Neural progenitor cell (in vitro differentiated cells): Measurements from ENCODE around the gene ARHGDIA.

Source experiments
- CTCF ChIP-seq: fragments of 200-600 bp; sonication (generic); IDR thresholded peaks from 2 replicates; pipeline ENCODE4 v1.5.1; 2017; ENCODE audit warnings: antibody characterized with exemption, mild to moderate bottlenecking
- EZH2 ChIP-seq: fragments of 200-600 bp; sonication (generic); IDR thresholded peaks from 2 replicates; pipeline ENCODE4 v1.6.1; 2017; ENCODE audit warnings: antibody characterized with exemption, mild to moderate bottlenecking, moderate library complexity

DNA sequence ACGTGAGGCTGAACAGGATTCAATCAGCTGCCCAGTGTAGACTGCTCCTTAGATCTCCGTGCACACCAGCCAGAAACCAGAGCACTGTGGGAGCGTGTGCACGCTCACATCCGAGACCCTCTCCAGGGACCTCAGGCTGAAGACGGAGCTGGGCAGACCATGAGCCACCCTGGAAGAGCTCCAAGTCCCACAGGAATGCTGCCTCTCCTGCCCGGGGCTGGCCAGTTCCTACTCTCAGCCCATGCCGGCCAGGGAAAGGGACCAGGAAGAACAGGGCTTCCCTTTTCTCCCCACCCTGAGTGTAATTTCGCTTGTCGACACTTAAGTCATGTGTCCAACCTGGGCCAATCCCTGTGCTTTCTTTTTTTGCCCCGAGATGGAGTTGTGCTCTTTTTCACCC, 13.4 kb upstream of the ARHGDIA start:
- TF ChIP-seq CTCF = no peak
- no peak for TF ChIP-seq EZH2
